HepG2 (cell line): ENCODE measurements around the gene SMIM10L1. TPM values are rescaled to one million over a fixed set of nuclear protein-coding genes. Genes with fewer than 3 reads are reported as not detected.

ENCODE experiments used
- ATAC-seq: fragments of 200-7000 bp; cut with Tn5 transposase; 3 replicates; pipeline ENCODE4 v1.9.1; 2020; ENCODE audit warnings: mild to moderate bottlenecking, moderate library complexity
- BruUV-seq: library from RNA; stranded (reverse); fragments of 400-500 nt; replicated peaks from 2 replicates; lab custom pipeline; 2021; lab: Mats Ljungman, UMichigan
- CTCF ChIA-PET: fragments of 300-600 bp; formaldehyde crosslinking; extraction: SDS; loops from one replicate; lab custom pipeline; 2021; ENCODE audit warnings: low total read pairs, inconsistent platforms, low intra/inter-chr PET ratio; lab: Yijun Ruan, JAX
- POLR2A ChIA-PET: fragments of 350-600 bp; sonication (Branson Sonifier 250); formaldehyde crosslinking; loops from one replicate; lab custom pipeline; 2020; ENCODE audit warnings: antibody characterized with exemption, inconsistent platforms; lab: Yijun Ruan, JAX
- DNase-seq: peaks from one replicate; pipeline ENCODE4 v3.0.0-alpha.2; 2015; ENCODE audit warnings: low spot score
- FAIRE-seq: peaks from 3 replicates; lab custom pipeline; 2011; peaks lifted over from hg19 to GRCh38; lab: Jason Lieb, UNC
- H2AFZ ChIP-seq: one replicate; pipeline ENCODE4 v1.6.1; 2011; ENCODE audit warnings: low read length, inconsistent platforms
- H3K27ac ChIP-seq: fragments of 300-600 bp; 3 replicates; pipeline ENCODE4 v1.8.0; 2011; ENCODE audit warnings: mixed run types, mild to moderate bottlenecking, mixed read lengths, low read length, inconsistent platforms; ENCODE audit not compliant: insufficient read depth; ENCODE audit errors: extremely low read length
- H3K27me3 ChIP-seq, 2 experiments: fragments of 200-600 bp in 1 of 2; 2 replicates in 1 of 2; 3 replicates in 1 of 2; pipeline versions ENCODE4 v1.6.0 to v1.8.0; 2011; ENCODE audit warnings: low read length in 2 of 2, mild to moderate bottlenecking in 2 of 2, moderate library complexity in 2 of 2, inconsistent platforms in 1 of 2; ENCODE audit not compliant: insufficient read depth in 2 of 2, control insufficient read depth in 1 of 2
- H3K36me3 ChIP-seq, 2 experiments: fragments of 200-600 bp in 1 of 2; replicated peaks in 1 of 2; 2 replicates in 1 of 2; 3 replicates in 1 of 2; pipeline versions ENCODE4 v1.5.1 to v1.8.0; 2011; ENCODE audit warnings: low read length in 2 of 2, inconsistent platforms in 1 of 2; ENCODE audit not compliant: insufficient read depth in 2 of 2, control insufficient read depth in 1 of 2
- H3K4me1 ChIP-seq: 2 replicates; pipeline ENCODE4 v1.5.1; 2012; ENCODE audit warnings: low read length, inconsistent platforms; ENCODE audit not compliant: insufficient read depth
- H3K4me2 ChIP-seq: 2 replicates; pipeline ENCODE4 v1.6.0; 2011; ENCODE audit warnings: low read depth, low read length, inconsistent platforms
- H3K4me3 ChIP-seq, 3 experiments: fragments of 200-600 bp in 1 of 3; sonication (generic), shearing (Covaris generic) in 1 of 3; replicated peaks in 1 of 3; 2 replicates each; pipeline ENCODE4 v1.5.1; 2011 to 2016; ENCODE audit warnings: low read length in 3 of 3, inconsistent platforms in 2 of 3, low read depth in 2 of 3, mild to moderate bottlenecking in 2 of 3, control low read depth in 1 of 3, mixed read lengths in 1 of 3; ENCODE audit not compliant: insufficient read depth in 1 of 3
- H3K79me2 ChIP-seq: one replicate; pipeline ENCODE4 v1.6.1; 2011; ENCODE audit warnings: low read length, inconsistent platforms; ENCODE audit not compliant: insufficient read depth
- H3K9ac ChIP-seq: 2 replicates; pipeline ENCODE4 v1.6.0; 2011; ENCODE audit warnings: mild to moderate bottlenecking, low read depth, low read length, inconsistent platforms; ENCODE audit not compliant: insufficient read depth
- H3K9me3 ChIP-seq: 2 replicates; pipeline ENCODE4 v1.5.1; 2012; ENCODE audit warnings: mild to moderate bottlenecking, low read length
- H4K20me1 ChIP-seq: 2 replicates; pipeline ENCODE4 v1.6.0; 2011; ENCODE audit warnings: inconsistent platforms, mild to moderate bottlenecking, low read length, moderate library complexity; ENCODE audit not compliant: insufficient read depth
- HDAC2 ChIP-seq: sonication (generic); formaldehyde crosslinking; IDR thresholded peaks from 2 replicates; pipeline ENCODE4 v1.4.0; 2020; ENCODE audit warnings: missing genetic modification reagents
- HES4 ChIP-seq: sonication (generic); formaldehyde crosslinking; IDR thresholded peaks from 2 replicates; pipeline ENCODE4 v1.9.0; 2021; ENCODE audit warnings: mild to moderate bottlenecking, missing genetic modification reagents, borderline replicate concordance
- MZF1 ChIP-seq: sonication (generic); formaldehyde crosslinking; IDR thresholded peaks from 2 replicates; pipeline ENCODE4 v1.8.1; 2023; ENCODE audit warnings: mild to moderate bottlenecking, missing genetic modification reagents, borderline replicate concordance
- TOE1 ChIP-seq: sonication (generic); formaldehyde crosslinking; IDR thresholded peaks from 2 replicates; pipeline ENCODE4 v1.4.0; 2020; ENCODE audit warnings: mild to moderate bottlenecking, missing genetic modification reagents
- ZBTB33 ChIP-seq: sonication (generic); formaldehyde crosslinking; IDR thresholded peaks from 2 replicates; pipeline ENCODE4 v1.4.0; 2020; ENCODE audit warnings: missing genetic modification reagents
- ZNF136 ChIP-seq: sonication (generic); formaldehyde crosslinking; IDR thresholded peaks from 2 replicates; pipeline ENCODE4 v1.8.1; 2022; ENCODE audit warnings: low read depth, mild to moderate bottlenecking, moderate library complexity, missing genetic modification reagents
- ZNF430 ChIP-seq: sonication (generic); formaldehyde crosslinking; IDR thresholded peaks from 2 replicates; pipeline ENCODE4 v1.9.0; 2021; ENCODE audit warnings: mild to moderate bottlenecking, missing genetic modification reagents
- ZNF572 ChIP-seq: sonication (generic); formaldehyde crosslinking; IDR thresholded peaks from 2 replicates; pipeline ENCODE4 v1.5.1; 2020; ENCODE audit warnings: mild to moderate bottlenecking, missing genetic modification reagents
- ZNF589 ChIP-seq: sonication (generic); formaldehyde crosslinking; conservative IDR thresholded peaks from 2 replicates; pipeline ENCODE4 v1.8.0; 2022; ENCODE audit warnings: mild to moderate bottlenecking, moderate library complexity, missing genetic modification reagents
- ZSCAN25 ChIP-seq: sonication (generic); formaldehyde crosslinking; IDR thresholded peaks from 2 replicates; pipeline ENCODE4 v1.8.0; 2022; ENCODE audit warnings: mild to moderate bottlenecking, missing genetic modification reagents
- WGBS: methylation state at CpG from one replicate; pipeline ENCODE4 v1.1.6; 2017; ENCODE audit warnings: low lambda C conversion rate; 5-methylcytosine and 5-hydroxymethylcytosine counted together
- in situ Hi-C: cut with HindIII; loops from 2 replicates; pipeline ENCODE4 v1.10.0; 2017; ENCODE audit warnings: low pct_unique_long_range_greater_than_20kb; ENCODE audit not compliant: extremely low pct_ligation_motif_present
- intact Hi-C: fragments of 100-400 bp; cut with micrococcal nuclease; formaldehyde crosslinking; loops from one replicate; pipeline ENCODE4 v1.10.0; 2022; ENCODE audit not compliant: unreplicated experiment
- polyA plus RNA-seq, 8 experiments: library from polyadenylated mRNA; depleted of rRNA in 3 of 8; stranded (reverse) in 7 of 8; unstranded in 1 of 8; fragments of >200 nt; fragmentation: Illumina TruSeq in 4 of 8; extraction: Trizol in 4 of 8; gene quantifications; 2 replicates each; pipeline versions ENCODE4 v1.2.1 to v1.2.3, GENCODE V29; 2011 to 2016; ENCODE audit warnings: low read depth in 4 of 8, missing spikeins in 1 of 8, mixed read lengths in 1 of 8; ENCODE audit not compliant: insufficient read depth in 1 of 8
- total RNA-seq, 5 experiments: library from RNA; depleted of rRNA; stranded (reverse); fragments of >200 nt; fragmentation: Illumina TruSeq; extraction: Trizol; gene quantifications; 2 replicates each; pipeline ENCODE4 v1.2.3, GENCODE V29; 2016; ENCODE audit warnings: low read depth in 1 of 5

Gene SMIM10L1
- total and polyA plus RNA-seq, 2 of the 13 experiments (the other 11 are each of a cell fraction or from before 2014, with no cell fraction given) = 3.7 to 11.8 TPM

GRCh38 chr12:11150832-11151231 lies 20.2 kb upstream of the SMIM10L1 start (continued):
- TF ChIP-seq ZBTB33 (CRISPR knock-in tag) (no peak), MZF1 (CRISPR knock-in tag) (no peak), ZNF589 (no peak), ZNF136 (CRISPR knock-in tag) (no peak), ZSCAN25 (CRISPR knock-in tag) (no peak), TOE1 (no peak), HES4 (CRISPR knock-in tag) (no peak)

DNA sequence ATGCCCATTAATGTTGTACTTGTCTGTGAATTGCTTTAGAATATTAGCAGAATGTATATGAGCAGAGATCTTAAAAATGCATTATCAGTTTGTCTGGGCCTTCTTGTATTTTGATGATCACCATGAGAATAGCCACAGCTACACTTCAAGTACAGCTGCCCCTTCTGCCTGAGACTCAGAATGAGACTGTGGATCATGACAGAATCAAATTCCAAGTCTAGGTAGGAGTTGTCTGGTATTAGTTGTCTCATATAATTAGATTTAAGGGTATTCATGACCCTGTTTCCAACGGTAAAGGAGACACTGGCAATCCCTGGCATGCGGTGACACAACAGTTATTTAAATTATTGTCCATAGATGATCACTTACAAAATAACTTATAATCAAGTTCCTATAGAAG lies 18.3 kb upstream of the SMIM10L1 start:
- no TSS peak for BruUV-seq
- Histone ChIP-seq H4K20me1 (no peaks in the 10 kb centered on the region), H3K4me1 (no peaks in the 10 kb centered on the region), H3K9ac (no peak overlapping the region), H3K4me3 (no peak overlapping the region), H2AFZ (no peak overlapping the region), H3K36me3 (peaks cover 0 to 5% of the 10 kb centered on the region in 2 experiments; a peak in 1 of 5 replicates), H3K27ac (no peak overlapping the region), H3K9me3 (no peaks in the 10 kb centered on the region), H3K4me2 (no peak overlapping the region), H3K79me2 (peaks cover 46% of the 10 kb centered on the region), H3K27me3 (no peaks in the 10 kb centered on the region)
- DNase-seq = no peak
- no peak for FAIRE-seq
- ATAC-seq = no peak
- in situ Hi-C loops = no loop called here
- intact Hi-C loops = no loop called here
- CTCF ChIA-PET = no interaction called here
- POLR2A ChIA-PET = no interaction called here
- no peak for TF ChIP-seq ZNF430 (CRISPR knock-in tag)
- no peak for TF ChIP-seq HDAC2 (CRISPR knock-in tag)
- TF ChIP-seq ZNF572 = no peak
- WGBS = 83% methylated on average over 2 of the region's 2 CpGs
